LNCAP (cell line): Measurements from ENCODE around the gene NTM.

Experiments
- CTCF ChIP-seq: fragments of 450-650 bp; IDR thresholded peaks from 2 replicates; pipeline ENCODE4 v1.5.1; 2017; ENCODE audit warnings: mild to moderate bottlenecking

Gene NTM

GRCh38 chr11:131807876-131808275 is 437.5 kb downstream of the NTM start:
- no peak for TF ChIP-seq CTCF

GRCh38 chr11:131808470-131808869 is 438.1 kb downstream of the NTM start:
- TF ChIP-seq CTCF = no peak

GRCh38 chr11:131809203-131809918 is 438.9 kb downstream of the NTM start:
- no peak for TF ChIP-seq CTCF

GRCh38 chr11:131810541-131810940 is 440.1 kb downstream of the NTM start:
- no peak for TF ChIP-seq CTCF

- no peak for TF ChIP-seq CTCF
Measured at GRCh38 chr11:131811383-131811782, 441.0 kb downstream of the NTM start.

- TF ChIP-seq CTCF = no peak
Measured at GRCh38 chr11:131814108-131814507, 443.7 kb downstream of the NTM start.

- no peak for TF ChIP-seq CTCF
Measured at GRCh38 chr11:131815590-131815989, 445.2 kb downstream of the NTM start.

GRCh38 chr11:131816051-131816450 is 445.6 kb downstream of the NTM start:
- TF ChIP-seq CTCF = no peak
